Anterior cingulate cortex (tissue), 58 donors: ENCODE data around the gene FOLR2.

Source experiments
- DNase-seq, 58 donors: peaks; one replicate each; lab custom pipeline; 2025; lab: John Stamatoyannopoulos, UW

Gene FOLR2

GRCh38 chr11:72228844-72229231 lies 12.2 kb downstream of the FOLR2 start:
- no peak for DNase-seq

GRCh38 chr11:72229336-72229924 lies 12.8 kb downstream of the FOLR2 start:
- DNase-seq = peak in 1 of 58 donors; percentile 14

- DNase-seq = no peak
Observed at GRCh38 chr11:72229925-72230763, 13.6 kb downstream of the FOLR2 start.

- DNase-seq = no peak
Observed at GRCh38 chr11:72230764-72231365, 14.3 kb downstream of the FOLR2 start.

GRCh38 chr11:72231396-72232259 lies 15.0 kb downstream of the FOLR2 start:
- no peak for DNase-seq

- DNase-seq = no peak
Observed at GRCh38 chr11:72232260-72233055, 15.9 kb downstream of the FOLR2 start.

GRCh38 chr11:72233056-72233772 lies 16.6 kb downstream of the FOLR2 start:
- no peak for DNase-seq

GRCh38 chr11:72233773-72234513 lies 17.3 kb downstream of the FOLR2 start:
- no peak for DNase-seq

- no peak for DNase-seq
Observed at GRCh38 chr11:72234514-72234830, 17.9 kb downstream of the FOLR2 start.

- DNase-seq = no peak
Observed at GRCh38 chr11:72234920-72235319, 18.3 kb downstream of the FOLR2 start.

- no peak for DNase-seq
Observed at GRCh38 chr11:72235351-72236057, 18.9 kb downstream of the FOLR2 start.

GRCh38 chr11:72236083-72236697 lies 19.6 kb downstream of the FOLR2 start:
- no peak for DNase-seq

GRCh38 chr11:72236774-72237111 lies 20.1 kb downstream of the FOLR2 start:
- DNase-seq = no peak

- no peak for DNase-seq
Observed at GRCh38 chr11:72237112-72237931, 20.7 kb downstream of the FOLR2 start.

- DNase-seq = peak in 20 of 58 donors; percentile 7 to 43 (median 19)
Observed at GRCh38 chr11:72238040-72238450, 21.5 kb downstream of the FOLR2 start.

- DNase-seq = no peak
Observed at GRCh38 chr11:72238492-72239312, 22.1 kb downstream of the FOLR2 start.
